Measurements from ENCODE around the gene MMP20.
"Not testable (repeated sequence)": the region's sequence is repeated elsewhere in the genome, so short reads cannot be mapped to it uniquely, and the experiment has no call there.

Gene MMP20

DNA sequence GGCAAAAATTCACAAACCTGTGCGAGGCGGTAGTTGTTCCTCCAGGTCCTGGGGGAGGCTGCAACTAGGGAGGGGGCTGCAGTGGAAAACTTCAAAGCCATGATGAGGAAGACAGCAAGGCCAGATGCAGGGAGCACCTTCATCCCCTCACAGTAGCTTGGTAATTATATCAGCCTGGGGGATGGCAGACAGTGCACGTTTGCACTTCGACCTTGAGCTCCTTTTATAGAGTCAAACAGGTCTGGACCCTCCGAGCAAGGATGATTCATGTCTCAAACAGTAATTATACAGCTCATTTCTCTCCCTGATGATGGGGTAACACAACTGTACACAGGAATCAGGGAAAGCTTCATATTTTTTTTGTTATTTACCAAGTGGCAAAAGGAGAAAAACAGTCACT is at the start of gene MMP20:
Gene MMP20, minus strand, starts transcription at position 156 of the 400 bp plus-strand sequence. Its CDS starts 13 bp downstream, at position 143.
- no peak for DNase-seq

- peak in 1 of 2 experiments; percentile 28 for DNase-seq
Observed at GRCh38 chr11:102669664-102670063, 44.5 kb upstream of the MMP20 start.

DNA sequence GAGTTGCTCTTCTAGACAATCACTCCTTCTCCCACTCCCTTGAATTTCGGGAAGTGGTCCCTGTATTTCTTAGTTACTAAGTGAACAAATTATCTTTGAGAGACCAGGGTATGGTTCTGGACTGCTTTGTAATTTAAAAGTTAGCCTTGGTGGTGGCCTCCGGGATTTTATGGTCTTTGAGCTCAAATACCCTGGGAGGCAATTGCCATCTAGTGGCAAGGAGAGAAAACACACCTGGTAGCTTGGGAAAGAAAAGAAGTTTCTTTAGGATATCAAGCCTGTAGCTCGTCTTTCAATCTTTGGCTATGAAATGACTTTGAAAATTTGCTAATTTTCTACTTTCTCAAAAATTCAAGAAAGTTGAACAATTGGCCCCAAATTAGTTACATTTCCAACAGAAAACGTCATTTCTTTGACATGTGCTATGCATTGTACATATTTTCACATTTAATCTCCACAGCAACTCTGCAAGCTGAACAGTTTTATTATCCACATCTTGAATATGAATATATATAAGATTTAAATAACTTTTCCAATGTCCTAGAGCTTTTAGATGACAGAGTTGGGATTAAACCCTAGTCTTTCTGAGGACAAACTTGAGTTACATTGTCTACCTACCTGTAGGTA is 41.3 kb upstream of the MMP20 start:
- peak; percentile 52 to 85 for DNase-seq

- peak in 1 of 2 experiments; percentile 36 for DNase-seq
Observed at GRCh38 chr11:102664001-102664752, 39.0 kb upstream of the MMP20 start.

DNA sequence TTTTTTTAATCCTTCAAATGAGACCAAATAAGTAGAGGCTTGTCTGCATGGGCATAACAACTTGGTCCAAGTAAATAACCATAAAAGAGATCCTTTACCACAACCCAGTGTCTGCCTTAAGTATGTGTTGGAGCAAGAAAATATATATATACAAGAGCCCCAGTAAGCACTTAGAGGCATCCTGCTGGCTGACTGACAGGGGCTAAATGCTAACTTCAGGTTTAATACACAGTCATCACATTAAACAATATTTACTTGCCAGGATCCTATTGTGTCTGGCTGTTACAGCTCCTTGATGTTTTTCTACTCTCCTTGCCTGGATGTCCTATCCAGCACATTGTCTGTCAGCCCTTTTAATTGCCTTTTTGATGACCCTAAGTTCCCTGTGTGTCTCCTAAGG is 37.5 kb upstream of the MMP20 start:
- no peak for DNase-seq

- DNase-seq: no peak
Observed at GRCh38 chr11:102661040-102661439, 35.9 kb upstream of the MMP20 start.

- no peak for DNase-seq
Observed at GRCh38 chr11:102656528-102656927, 31.4 kb upstream of the MMP20 start.

GRCh38 chr11:102655547-102655946 is 30.4 kb upstream of the MMP20 start:
- DNase-seq: no peak

DNA sequence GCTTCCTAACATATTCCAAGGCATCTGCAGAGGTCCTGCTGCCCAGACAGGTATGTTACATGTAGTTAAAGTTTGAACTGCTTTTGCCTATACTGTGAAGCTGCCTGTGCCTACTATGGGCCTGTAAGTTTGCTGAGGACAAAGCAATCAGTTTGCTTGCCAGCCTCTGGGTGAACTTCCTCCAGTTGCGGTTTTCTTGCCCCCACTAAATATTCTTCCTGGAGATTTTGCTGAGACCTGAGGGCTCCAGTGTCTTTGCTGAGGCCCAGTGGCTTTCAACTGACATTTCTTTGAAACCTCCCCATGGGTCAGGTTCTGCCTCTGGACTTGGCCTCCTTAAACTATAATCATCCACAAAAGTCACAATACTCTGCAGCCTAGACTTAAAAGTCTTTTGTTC is 29.6 kb upstream of the MMP20 start:
- DNase-seq: no peak

GRCh38 chr11:102653744-102654291 is 28.7 kb upstream of the MMP20 start:
- DNase-seq: no peak

DNA sequence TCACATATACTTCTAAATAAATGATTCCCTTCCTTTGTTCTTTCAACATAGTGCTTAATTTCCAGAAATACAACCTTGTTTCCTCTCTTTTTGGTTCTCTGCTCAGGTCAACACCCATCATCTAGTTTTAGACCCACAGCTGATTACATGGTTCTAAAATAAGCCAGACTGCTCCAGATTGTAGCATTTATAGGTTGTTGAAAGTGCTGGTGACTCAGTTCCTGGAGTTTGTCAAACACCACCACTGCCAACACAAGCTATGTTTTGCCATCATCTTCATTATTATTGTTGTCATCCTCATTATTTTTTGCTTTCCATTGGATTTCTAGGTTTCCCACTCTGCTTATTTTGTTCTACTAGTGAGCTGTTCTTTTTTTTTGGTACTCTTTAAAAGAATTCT is 22.3 kb upstream of the MMP20 start:
- DNase-seq: no peak

DNA sequence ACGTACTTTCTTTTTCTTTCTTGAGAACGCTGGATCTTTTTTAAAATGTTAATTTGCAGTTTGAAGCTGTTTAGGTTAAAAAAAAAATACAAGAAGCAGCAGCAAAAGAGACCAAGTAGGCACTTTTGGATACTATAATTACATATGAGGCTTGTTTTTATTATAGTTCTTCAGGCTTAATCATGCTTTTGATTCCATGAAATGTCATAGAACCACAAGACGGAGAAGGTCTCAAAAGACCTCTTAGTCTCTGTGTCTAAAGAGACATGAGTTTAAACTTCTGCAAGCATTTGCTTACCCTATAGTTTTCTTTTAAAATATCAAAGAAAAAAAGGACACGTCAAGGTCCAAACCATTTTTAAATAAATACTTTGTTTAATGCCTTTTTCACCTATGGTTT is 18.8 kb upstream of the MMP20 start:
- no peak for DNase-seq

DNA sequence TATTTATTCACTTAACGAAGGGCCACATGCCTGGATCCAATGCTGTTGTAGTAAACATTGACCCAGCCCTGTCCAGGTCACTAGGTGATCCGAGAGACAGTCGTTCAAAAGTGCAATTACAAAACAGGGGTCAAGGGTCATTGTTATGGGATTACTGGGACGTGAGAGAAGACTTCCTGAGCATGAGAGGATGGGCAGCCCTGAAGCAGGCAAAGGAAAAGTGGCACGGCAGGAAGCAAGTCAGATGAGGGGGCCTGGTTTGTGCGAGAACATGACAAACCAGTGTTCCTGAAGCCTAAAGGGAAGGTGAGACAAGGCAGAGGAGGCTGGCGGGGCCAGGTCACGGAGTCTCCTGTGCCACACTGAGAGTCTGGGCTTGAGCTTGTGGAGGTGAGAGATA is 15.8 kb upstream of the MMP20 start:
- no peak for DNase-seq

DNA sequence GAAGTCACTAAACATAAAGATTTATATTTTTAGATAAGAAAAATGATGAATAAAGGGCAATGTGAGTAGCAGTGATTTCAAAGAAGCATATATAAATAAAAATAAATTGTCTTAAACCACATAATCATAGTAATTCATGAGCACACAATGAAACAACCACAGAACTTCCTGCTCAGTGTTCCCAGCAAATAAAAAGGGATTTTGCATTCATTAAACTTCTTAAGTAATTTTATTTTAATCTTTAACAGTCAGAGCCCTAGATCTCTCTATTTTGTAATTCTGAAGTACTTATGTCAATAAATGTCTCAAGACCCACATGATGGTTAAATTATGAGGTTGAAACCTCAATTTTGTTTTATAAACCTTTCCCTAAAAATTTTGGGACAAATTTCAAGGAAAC is 14.5 kb upstream of the MMP20 start:
- no peak for DNase-seq

DNA sequence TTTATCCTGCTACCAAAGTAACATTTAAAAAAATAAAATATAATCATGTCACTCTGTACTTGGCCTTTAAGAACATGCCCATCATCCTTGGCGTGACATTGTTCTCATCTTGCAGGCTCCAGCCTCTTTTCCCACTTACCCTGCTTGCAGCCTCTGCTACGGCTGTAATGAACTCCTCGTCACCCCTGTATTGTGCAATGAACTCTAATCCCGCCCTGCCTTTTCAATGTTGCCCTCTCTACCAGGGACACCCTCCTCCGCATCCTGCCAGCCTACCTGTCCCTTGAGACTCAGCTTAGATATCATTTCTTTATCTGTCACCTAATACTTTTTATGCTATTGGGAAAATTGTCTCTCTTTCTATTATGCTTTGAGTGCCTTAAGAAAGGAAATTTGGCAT is 12.6 kb upstream of the MMP20 start:
- no peak for DNase-seq

DNA sequence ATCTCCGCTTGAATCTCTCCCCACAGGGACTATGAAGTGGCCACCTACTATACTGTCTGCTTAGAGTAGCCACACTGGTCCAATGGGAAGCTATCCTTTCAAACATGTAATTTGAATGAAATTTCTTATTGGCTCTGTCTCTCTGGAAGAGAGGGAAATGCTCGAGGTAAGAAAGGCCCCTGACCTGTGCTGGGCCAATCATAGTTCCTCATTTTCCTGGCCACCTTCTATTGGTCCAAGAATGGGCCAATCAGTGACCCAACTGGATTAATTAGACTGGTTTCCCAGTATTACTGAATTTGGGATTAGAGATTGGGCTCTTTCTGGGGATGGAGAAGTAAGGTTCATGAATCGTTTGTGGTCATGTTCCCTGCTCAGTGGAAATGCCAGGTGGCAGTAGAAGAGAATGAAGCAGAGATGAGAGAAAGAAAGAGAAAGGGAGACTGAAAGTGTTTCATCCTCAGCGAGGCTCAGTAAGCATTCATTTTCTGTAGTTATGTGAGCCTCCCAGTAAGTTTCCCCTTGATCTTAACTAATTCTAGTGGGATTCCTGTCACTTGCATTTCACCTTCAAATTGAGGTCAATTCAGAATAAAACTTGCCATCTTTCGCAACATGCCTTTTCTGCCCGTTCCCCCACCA is 8.4 kb upstream of the MMP20 start:
- no peak for DNase-seq

DNA sequence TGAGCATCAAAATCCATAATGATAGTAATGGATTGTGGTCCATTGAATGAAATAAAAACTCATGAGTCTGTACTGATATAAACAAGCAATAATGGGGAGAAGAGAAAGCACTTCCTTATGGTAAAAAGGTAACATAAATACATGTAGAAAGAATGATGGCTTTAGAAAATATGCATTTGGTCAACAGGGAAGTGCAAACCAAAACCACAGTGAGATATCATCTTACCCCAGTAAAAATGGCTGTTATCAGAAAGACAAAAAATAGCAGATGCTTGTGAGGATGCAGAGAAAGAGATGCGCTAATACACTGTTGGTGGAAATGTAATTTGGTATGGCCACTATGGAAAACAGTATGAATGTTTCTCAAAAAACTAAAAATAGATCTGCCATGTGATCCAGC is 6.9 kb upstream of the MMP20 start:
- no peak for DNase-seq

DNA sequence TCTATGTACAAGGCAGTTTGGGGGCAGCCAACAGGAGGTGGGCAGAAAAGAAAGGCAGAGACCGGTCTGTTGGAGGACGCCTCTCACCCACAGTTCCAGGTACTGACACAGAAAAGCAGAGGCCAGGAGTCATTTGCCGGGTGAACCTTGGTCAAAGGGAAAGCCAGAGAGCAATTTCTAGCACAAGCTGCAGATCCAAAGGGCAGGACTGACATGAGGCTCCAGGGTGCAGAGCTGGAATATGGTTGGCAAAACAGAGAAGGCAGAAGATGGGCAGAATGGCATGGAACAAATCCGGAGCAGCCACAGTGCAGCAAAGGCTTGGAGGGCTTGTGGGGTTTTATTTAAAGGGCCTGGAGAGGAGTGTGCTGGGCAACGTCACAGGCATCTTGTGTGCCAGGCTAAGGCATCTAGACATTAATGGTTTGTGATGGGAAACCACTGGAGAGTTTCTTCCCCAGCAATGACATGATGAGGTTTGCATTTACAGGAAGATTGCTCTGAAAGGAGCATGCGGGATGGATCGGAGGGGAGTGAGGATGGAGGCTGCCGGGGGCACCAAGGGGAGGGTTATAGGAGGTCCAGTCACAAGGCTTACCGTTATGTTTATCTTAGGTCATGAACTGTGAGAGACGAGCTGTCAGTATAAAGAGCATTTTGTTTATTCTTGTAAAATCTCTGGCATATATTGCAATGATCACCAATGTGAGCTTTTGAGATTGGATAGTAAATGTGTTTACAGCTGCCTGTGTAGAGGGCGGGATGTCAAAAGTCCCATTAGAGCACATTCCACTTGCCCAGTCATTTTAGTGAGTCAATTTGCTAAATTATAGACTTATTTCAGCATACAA is 5.7 kb upstream of the MMP20 start:
- no peak for DNase-seq

DNA sequence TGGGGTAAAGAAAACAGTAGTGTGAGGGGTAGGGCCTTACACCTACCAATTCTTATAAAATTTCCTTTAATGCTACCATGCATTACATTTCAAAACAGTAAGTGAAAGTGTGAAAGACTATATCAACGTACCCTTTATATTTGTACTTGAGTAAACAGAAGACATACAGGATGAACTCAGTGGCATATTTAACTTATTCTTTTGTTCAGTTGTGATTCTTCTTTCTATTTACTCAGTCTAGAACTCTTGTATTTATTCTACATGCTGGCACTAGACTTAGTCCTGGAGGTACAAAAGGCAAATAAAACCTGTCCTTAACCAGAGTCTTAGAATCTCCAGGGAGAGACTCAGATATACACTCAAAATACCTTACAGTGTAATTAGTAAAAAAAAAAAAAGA is 4.8 kb upstream of the MMP20 start:
- DNase-seq: not testable (repeated sequence)

- DNase-seq: no peak
Observed at GRCh38 chr11:102626676-102627075, 1.5 kb upstream of the MMP20 start.

DNA sequence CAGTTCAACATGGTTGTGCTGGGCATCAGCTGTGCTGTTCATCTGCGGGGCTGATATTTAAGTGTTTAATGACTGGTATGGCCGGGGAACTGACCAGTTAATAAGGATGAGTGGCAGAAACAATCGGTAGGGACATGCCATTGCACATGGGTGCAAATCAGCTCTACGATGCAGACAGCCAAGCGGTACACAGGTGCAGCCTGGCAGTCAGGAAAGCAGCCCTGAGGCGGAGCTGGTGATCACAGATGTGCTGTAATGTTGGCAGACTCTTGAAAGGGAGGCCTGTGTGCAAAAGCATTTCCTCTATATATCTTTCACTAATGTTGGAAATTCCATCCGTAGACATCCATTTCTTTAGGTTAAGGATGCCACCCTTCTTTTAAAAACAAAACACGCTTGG is 1.1 kb downstream of the MMP20 start:
- no peak for DNase-seq

GRCh38 chr11:102623128-102623527 is 2.0 kb downstream of the MMP20 start:
- no peak for DNase-seq

DNA sequence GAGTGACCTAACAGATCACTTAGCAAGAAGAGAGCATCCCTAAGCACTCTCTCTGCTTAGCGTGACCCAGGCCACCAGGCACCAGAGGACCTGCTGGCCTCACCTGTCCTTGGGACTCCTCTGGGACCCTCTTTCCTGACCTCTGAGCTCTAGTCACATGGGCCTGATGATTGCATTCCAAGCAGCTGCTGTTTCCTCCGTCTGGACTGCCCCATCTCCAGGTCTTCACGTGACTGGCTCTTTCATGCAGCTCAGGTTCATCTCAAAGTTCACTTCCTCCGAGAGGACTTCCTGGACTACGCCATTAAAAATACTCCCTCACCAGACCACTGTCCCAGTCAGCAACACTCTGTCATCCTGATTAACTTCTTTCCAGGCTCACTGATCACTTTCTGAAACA is 2.9 kb downstream of the MMP20 start:
- no peak for DNase-seq

Measured in NCI-H526 (cell line).